AG09309 (cell line): ENCODE results near the gene RPS4Y2.

Experiments
- DNase-seq: peaks from one replicate; pipeline ENCODE4 v3.0.0-alpha.2; 2010; ENCODE audit warnings: low read depth
- H3K4me3 ChIP-seq: 2 replicates; pipeline ENCODE4 v1.5.1; 2011; ENCODE audit warnings: mild to moderate bottlenecking, low read depth, low read length, moderate library complexity; ENCODE audit not compliant: control insufficient read depth
- TF ChIP-seq, protein P1 (sequence below): IDR thresholded peaks from 2 replicates; pipeline ENCODE4 v1.5.1; 2011; ENCODE audit warnings: mild to moderate bottlenecking, low read depth, low read length, inconsistent platforms; ENCODE audit not compliant: insufficient read depth, control insufficient read depth; ENCODE audit errors: missing control alignments

The RPS4Y2 gene

DNA sequence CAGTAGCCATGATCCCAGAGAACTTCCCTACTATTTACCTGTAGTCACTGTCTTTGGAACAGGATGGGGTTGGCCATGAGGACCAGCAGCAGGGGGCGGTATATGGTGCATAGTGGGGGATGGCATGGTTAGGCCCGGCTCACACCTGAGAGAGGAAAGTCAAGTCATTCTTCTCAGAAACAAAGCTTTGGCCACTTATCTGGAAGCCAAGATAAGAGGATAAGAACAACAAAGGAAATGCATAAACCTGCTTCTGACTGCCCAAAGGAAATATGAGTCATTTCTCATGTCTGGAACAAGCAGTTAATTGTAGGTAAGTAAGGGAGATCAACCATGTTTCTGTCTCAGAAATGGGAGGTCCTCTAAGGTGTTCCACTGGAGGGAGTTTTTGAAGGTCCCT lies 10.8 kb upstream of the RPS4Y2 start:
- TF ChIP-seq, protein P1, sequence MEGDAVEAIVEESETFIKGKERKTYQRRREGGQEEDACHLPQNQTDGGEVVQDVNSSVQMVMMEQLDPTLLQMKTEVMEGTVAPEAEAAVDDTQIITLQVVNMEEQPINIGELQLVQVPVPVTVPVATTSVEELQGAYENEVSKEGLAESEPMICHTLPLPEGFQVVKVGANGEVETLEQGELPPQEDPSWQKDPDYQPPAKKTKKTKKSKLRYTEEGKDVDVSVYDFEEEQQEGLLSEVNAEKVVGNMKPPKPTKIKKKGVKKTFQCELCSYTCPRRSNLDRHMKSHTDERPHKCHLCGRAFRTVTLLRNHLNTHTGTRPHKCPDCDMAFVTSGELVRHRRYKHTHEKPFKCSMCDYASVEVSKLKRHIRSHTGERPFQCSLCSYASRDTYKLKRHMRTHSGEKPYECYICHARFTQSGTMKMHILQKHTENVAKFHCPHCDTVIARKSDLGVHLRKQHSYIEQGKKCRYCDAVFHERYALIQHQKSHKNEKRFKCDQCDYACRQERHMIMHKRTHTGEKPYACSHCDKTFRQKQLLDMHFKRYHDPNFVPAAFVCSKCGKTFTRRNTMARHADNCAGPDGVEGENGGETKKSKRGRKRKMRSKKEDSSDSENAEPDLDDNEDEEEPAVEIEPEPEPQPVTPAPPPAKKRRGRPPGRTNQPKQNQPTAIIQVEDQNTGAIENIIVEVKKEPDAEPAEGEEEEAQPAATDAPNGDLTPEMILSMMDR: no peak
- DNase-seq: no peak
- H3K4me3 ChIP-seq: no peak overlapping the region

DNA sequence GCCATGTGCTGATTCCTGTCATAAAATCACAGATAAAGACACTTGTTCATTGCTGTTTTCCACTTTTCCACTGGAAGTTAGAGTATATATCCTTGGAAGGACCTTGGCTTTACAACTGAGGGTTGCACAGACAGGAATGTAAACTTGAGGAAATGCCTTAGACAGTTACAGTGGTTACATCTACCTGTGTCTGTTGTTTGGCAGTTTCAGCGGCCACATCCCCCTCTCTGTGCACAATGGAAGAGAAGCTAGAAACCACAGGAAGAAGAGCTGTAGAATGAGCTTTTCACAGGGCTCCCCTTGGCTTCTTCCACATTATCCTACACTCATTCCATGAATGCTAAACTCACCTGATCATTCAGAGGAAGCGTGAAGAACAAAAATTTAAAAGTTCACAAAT lies 9.0 kb upstream of the RPS4Y2 start:
- H3K4me3 ChIP-seq: no peak overlapping the region
- TF ChIP-seq, protein P1: no peak
- no peak for DNase-seq

DNA sequence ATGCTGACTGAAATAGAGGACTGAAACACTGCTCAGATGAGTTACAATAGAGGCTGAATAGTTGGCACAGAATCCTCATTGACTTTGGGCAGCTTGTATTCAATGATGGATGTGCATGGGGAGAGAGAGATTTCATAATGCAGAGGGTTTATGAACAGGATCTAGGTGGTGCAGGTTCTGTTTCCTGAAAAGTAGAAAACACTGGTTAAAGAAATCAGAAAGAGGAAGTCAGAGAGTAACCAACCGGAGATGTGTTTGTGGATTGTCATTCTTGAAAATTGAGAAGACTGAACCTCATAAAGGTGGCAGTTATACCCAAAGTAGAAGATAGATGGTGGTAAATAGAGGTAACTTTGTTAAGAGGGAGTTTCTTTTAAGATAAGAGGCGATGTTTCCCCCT lies 8.0 kb downstream of the RPS4Y2 start:
- DNase-seq: no peak
- no peak overlapping the region for H3K4me3 ChIP-seq
- TF ChIP-seq, protein P1: no peak

DNA sequence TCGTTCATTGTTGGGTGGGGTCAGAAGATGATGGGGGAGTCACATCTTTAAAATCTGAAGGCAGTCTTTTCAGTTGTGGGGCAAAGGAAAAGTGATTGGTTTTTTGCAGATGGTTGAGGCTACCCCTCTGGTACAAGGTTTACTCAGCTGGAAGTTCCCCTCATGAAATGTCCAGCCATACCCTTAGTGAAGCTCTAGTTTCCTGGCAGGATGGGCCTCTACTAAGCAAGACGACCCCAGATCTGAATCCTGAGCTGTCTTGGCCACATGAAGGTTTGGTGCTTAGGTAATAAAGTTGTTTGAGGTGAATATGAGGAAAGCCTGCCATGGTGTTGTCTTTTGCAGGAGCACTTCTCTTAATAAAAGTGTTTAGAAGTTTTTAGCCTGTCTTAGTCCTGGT lies 9.2 kb downstream of the RPS4Y2 start:
- TF ChIP-seq, protein P1: no peak
- H3K4me3 ChIP-seq: no peak overlapping the region
- no peak for DNase-seq

DNA sequence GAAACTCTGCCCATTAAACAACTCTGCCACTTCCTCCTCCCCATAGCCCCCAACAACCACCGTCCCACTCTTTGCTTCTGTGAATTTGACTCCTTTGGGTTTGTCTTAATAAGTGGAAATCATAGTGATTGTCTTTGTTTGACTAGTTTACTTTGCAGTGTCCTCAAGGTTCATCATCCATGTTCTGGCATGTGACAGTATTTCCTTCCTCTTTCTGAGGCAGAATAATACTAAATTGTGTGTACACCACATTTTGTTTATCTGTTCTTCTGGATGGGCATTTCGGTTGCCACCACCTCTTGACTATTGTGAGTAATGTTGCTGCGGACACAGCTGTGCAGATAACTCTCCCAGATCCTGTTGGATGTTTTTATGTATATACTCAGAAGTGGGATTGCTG lies 14.8 kb downstream of the RPS4Y2 start:
- no peak for DNase-seq
- no peak overlapping the region for H3K4me3 ChIP-seq
- TF ChIP-seq, protein P1: no peak

DNA sequence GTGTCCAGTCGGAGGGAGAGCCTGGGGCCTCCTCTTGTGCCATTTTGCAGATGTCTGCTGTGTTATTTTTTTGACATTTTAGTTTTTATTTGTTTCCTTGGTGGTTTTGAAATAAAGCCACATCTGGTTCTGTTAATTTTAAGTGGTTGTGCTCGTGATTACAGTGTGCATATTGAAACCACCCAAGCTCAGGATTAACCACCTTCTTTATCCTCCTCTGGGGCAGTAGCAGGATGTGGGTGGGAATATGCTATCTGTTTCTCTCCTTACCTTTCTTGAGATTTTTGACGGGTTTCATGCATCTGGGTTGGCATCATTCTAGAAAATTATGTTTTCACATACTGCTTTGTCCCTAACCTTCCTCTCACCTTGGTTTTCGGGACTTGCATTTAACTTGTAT lies 20.2 kb downstream of the RPS4Y2 start:
- no peak for DNase-seq
- no peak overlapping the region for H3K4me3 ChIP-seq
- TF ChIP-seq, protein P1: no peak

DNA sequence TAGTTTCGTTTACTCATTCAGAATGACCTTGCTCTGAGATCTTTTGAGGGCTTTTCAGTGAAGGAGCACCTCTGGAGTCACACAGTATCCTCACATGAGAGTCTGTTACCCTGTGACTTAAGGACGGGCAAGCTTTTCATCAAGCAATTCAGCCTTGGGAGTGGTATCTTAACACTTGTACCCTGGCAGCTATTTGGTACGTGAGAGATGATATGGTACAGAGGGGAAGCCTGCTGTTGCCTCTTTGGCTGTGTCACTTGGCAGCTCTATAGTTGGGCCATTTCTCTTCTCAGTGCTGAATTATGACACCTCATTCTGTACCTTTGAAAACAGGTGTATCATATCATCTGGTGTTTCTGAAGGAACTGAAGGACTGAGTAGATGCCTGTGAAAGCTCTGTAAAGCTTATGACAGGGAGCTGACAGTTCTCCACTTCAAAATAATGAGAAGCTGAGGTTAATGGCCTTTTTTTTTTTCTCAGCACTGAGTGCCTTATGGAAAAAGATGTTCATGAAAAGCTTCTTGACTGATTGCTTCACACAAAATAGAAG lies 24.3 kb downstream of the RPS4Y2 start:
- no peak overlapping the region for H3K4me3 ChIP-seq
- no peak for DNase-seq
- TF ChIP-seq, protein P1: no peak
